Stimulated activated naive CD8-positive, alpha-beta T cell treated with anti-CD3 and anti-CD28 coated beads, Interleukin-15, Interleukin-2, amounts not matched to agents 100 ng/mL and 50 ng/mL, for 24 hours (primary cell): ENCODE data around the gene PEX26.
A peak's percentile ranks its signal among the peaks of the same experiment; 100 is the strongest.
"Not testable (repeated sequence)": the region's sequence is repeated elsewhere in the genome, so short reads cannot be mapped to it uniquely, and the experiment has no call there.

Experiments
- H3K27ac Mint-ChIP-seq: one replicate; pipeline ENCODE4 v1.8.0; 2021; ENCODE audit warnings: mild to moderate bottlenecking, mixed read lengths
- H3K27me3 Mint-ChIP-seq: one replicate; pipeline ENCODE4 v1.8.0; 2021; ENCODE audit warnings: mixed read lengths
- H3K36me3 Mint-ChIP-seq: one replicate; pipeline ENCODE4 v1.8.0; 2021; ENCODE audit warnings: low read depth, mixed read lengths
- H3K4me1 Mint-ChIP-seq: one replicate; pipeline ENCODE4 v1.8.0; 2021; ENCODE audit warnings: low read depth, mixed read lengths
- H3K4me3 Mint-ChIP-seq: one replicate; pipeline ENCODE4 v1.8.0; 2021; ENCODE audit warnings: mild to moderate bottlenecking, mixed read lengths
- H3K9me3 Mint-ChIP-seq: one replicate; pipeline ENCODE4 v1.8.0; 2021; ENCODE audit warnings: mixed read lengths

PEX26 gene

GRCh38 chr22:18073927-18074326 is 3.9 kb upstream of the PEX26 start:
- H3K27ac Mint-ChIP-seq, H3K4me3 Mint-ChIP-seq, H3K36me3 Mint-ChIP-seq, H3K9me3 Mint-ChIP-seq, H3K27me3 Mint-ChIP-seq: not testable (repeated sequence)
- H3K4me1 Mint-ChIP-seq = peaks cover 20% of the 10 kb centered on the region

GRCh38 chr22:18075101-18075719 is 2.6 kb upstream of the PEX26 start:
- Mint-ChIP-seq H3K4me1 (peaks cover 32% of the 10 kb centered on the region), H3K4me3 (no peak overlapping the region), H3K27me3 (no peaks in the 10 kb centered on the region), H3K27ac (no peak overlapping the region), H3K9me3 (no peaks in the 10 kb centered on the region), H3K36me3 (peaks cover 17% of the 10 kb centered on the region)

GRCh38 chr22:18075720-18076497 is 1.9 kb upstream of the PEX26 start:
- peaks cover 37% of the 10 kb centered on the region for H3K4me1 Mint-ChIP-seq
- H3K27me3 Mint-ChIP-seq = no peaks in the 10 kb centered on the region
- peak overlapping the region; percentile 56 for H3K4me3 Mint-ChIP-seq

GRCh38 chr22:18077087-18077638 is 627 bp upstream of the PEX26 start:
- H3K4me3 Mint-ChIP-seq = peak overlapping the region; percentile 99
- peaks cover 50% of the 10 kb centered on the region for H3K4me1 Mint-ChIP-seq
- peaks cover 36% of the 10 kb centered on the region for H3K36me3 Mint-ChIP-seq
- H3K9me3 Mint-ChIP-seq = peaks cover 3% of the 10 kb centered on the region
- no peaks in the 10 kb centered on the region for H3K27me3 Mint-ChIP-seq
- peak overlapping the region; percentile 99 for H3K27ac Mint-ChIP-seq

More at GRCh38 chr22:18075720-18076497, 1.9 kb upstream of the PEX26 start:
- peaks cover 23% of the 10 kb centered on the region for H3K36me3 Mint-ChIP-seq
- H3K9me3 Mint-ChIP-seq = peaks cover 3% of the 10 kb centered on the region
- H3K27ac Mint-ChIP-seq = no peak overlapping the region

GRCh38 chr22:18078329-18079041 is 695 bp downstream of the PEX26 start:
- Mint-ChIP-seq H3K36me3 (peaks cover 47% of the 10 kb centered on the region), H3K4me1 (peaks cover 61% of the 10 kb centered on the region), H3K27me3 (no peaks in the 10 kb centered on the region), H3K4me3 (peak overlapping the region; percentile 99), H3K27ac (peak overlapping the region; percentile 99), H3K9me3 (peaks cover 3% of the 10 kb centered on the region)

DNA sequence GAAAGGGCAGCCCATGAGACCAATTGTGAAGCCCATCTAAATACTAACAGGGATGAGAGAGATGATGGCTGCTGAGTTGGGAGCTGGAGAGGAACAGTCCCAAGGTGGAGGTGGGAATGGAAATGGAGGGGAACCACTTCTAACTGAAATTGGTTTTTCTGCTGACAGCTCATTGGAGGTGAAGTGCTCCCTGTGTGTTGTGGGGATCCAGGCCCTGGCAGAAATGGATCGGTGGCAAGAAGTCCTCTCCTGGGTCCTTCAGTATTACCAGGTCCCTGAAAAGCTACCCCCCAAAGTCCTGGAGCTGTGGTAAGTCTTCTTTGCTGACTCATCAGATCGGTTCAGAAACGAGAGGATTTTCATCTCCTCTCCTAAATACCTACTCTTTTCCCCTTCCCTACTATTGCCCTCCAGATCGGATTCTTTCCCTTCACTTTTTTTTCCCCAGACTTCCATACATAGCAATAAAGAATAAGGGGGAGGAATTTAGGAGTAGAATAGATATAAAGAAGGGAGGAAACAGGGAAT is 2.0 kb downstream of the PEX26 start:
- Mint-ChIP-seq H3K4me1 (peaks cover 61% of the 10 kb centered on the region), H3K36me3 (peaks cover 47% of the 10 kb centered on the region), H3K27me3 (no peaks in the 10 kb centered on the region), H3K9me3 (peaks cover 3% of the 10 kb centered on the region), H3K27ac (peak overlapping the region; percentile 75), H3K4me3 (peak overlapping the region; percentile 99)

DNA sequence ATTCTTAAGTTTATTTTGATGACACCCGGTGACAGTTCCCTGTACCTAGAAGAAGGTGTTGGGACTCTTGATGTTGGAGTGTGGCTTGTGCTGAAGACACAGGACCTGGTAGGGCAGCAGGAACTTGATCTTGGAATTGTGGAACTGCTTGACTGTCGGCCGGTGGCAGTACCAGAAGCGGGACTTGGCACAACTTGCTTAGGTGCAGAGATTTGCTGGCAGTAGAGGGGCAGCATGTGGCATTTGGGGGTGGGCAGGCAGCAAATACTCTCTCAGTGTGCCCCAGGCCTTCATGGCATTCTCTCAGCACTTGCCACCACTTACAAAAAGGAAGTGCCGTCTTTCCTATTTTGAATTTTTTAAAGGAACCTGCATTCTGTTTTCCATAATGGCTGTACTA is 3.6 kb downstream of the PEX26 start:
- no peak overlapping the region for H3K27ac Mint-ChIP-seq
- H3K4me1 Mint-ChIP-seq = peaks cover 54% of the 10 kb centered on the region

DNA sequence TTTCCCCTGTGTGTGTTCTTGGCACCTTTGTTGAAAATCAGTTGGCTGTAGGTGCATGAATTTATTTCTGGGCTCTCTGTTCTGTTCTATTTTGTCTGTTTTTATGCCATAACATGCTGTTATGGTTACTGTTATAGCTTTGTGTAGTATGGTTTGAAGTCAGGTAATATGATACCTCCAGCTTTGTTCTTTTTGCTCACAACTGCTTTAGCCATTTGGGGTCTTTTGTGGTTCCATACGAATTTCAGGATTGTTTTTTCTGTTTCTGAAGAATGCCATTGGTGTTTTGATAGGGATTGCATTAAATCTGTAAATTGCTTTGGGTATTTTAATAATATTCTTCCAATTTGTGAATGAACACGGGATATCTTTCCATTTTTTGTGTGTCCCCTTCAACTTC is 4.7 kb downstream of the PEX26 start:
- peaks cover 67% of the 10 kb centered on the region for H3K36me3 Mint-ChIP-seq
- peaks cover 46% of the 10 kb centered on the region for H3K4me1 Mint-ChIP-seq
- peak overlapping the region; percentile 34 for H3K27ac Mint-ChIP-seq
- H3K4me3 Mint-ChIP-seq = no peak overlapping the region
- peaks cover 3% of the 10 kb centered on the region for H3K9me3 Mint-ChIP-seq
- no peaks in the 10 kb centered on the region for H3K27me3 Mint-ChIP-seq

More for the DNA sequence above, 3.6 kb downstream of the PEX26 start:
- no peaks in the 10 kb centered on the region for H3K27me3 Mint-ChIP-seq
- H3K4me3 Mint-ChIP-seq = peak overlapping the region; percentile 6
- H3K36me3 Mint-ChIP-seq = peaks cover 61% of the 10 kb centered on the region
- peaks cover 3% of the 10 kb centered on the region for H3K9me3 Mint-ChIP-seq

DNA sequence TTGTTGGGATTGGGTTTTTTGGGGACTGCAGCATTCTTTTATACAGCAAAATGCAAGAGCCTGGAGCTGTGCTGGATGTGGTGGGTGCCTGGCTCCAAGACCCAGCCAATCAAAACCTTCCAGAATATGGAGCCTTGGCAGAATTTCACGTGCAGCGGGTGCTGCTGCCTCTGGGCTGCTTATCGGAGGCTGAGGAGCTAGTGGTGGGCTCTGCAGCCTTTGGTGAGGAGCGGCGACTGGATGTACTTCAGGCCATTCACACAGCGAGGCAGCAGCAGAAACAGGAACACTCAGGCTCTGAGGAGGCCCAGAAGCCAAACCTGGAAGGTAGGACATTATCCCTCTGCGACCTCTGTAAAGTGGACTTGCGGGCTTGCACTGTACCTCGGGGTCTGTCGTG is 5.6 kb downstream of the PEX26 start:
- peaks cover 3% of the 10 kb centered on the region for H3K9me3 Mint-ChIP-seq
- no peak overlapping the region for H3K27ac Mint-ChIP-seq
- no peak overlapping the region for H3K4me3 Mint-ChIP-seq
- H3K4me1 Mint-ChIP-seq = peaks cover 53% of the 10 kb centered on the region
- no peaks in the 10 kb centered on the region for H3K27me3 Mint-ChIP-seq
- peaks cover 75% of the 10 kb centered on the region for H3K36me3 Mint-ChIP-seq

- H3K27ac Mint-ChIP-seq = no peak overlapping the region
Observed at GRCh38 chr22:18085188-18085587, 7.4 kb downstream of the PEX26 start.

GRCh38 chr22:18087350-18087855 is 9.6 kb downstream of the PEX26 start:
- Mint-ChIP-seq H3K27ac (no peak overlapping the region), H3K36me3 (peaks cover 69% of the 10 kb centered on the region), H3K4me3 (no peak overlapping the region), H3K27me3 (no peaks in the 10 kb centered on the region), H3K9me3 (no peaks in the 10 kb centered on the region), H3K4me1 (peaks cover 40% of the 10 kb centered on the region)

More at GRCh38 chr22:18085188-18085587, 7.4 kb downstream of the PEX26 start:
- no peaks in the 10 kb centered on the region for H3K27me3 Mint-ChIP-seq
- H3K9me3 Mint-ChIP-seq = peaks cover 3% of the 10 kb centered on the region
- H3K4me3 Mint-ChIP-seq = no peak overlapping the region
- peaks cover 44% of the 10 kb centered on the region for H3K4me1 Mint-ChIP-seq
- H3K36me3 Mint-ChIP-seq = peaks cover 71% of the 10 kb centered on the region

GRCh38 chr22:18088825-18089568 is 11.2 kb downstream of the PEX26 start:
- H3K36me3 Mint-ChIP-seq = peaks cover 66% of the 10 kb centered on the region
- no peaks in the 10 kb centered on the region for H3K9me3 Mint-ChIP-seq
- no peaks in the 10 kb centered on the region for H3K27me3 Mint-ChIP-seq
- peak overlapping the region; percentile 5 for H3K4me3 Mint-ChIP-seq
- no peak overlapping the region for H3K27ac Mint-ChIP-seq
- H3K4me1 Mint-ChIP-seq = peaks cover 32% of the 10 kb centered on the region

DNA sequence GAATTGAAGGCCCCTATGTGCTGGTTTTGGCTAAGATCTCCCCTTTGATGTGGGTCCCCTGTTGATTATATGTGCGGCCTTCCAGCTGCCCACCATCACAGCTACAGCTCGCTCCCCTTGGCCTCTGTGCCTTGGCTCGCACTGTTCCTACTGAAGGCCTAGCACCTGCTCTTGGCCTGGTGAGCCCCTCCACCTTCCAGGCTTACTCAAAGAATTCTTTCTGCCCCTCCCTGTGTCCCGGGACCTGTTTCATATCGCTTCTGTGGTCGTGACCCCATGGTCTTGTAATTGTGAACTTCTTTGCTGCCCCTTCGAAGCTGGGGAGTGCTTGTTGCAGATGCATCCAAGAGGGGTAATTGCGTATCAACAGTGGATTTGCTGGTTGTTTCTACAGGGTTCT is 12.5 kb downstream of the PEX26 start:
- H3K4me1 Mint-ChIP-seq = peaks cover 41% of the 10 kb centered on the region
- H3K4me3 Mint-ChIP-seq = no peak overlapping the region
- H3K27me3 Mint-ChIP-seq = no peaks in the 10 kb centered on the region
- H3K36me3 Mint-ChIP-seq = peaks cover 72% of the 10 kb centered on the region
- H3K9me3 Mint-ChIP-seq = no peaks in the 10 kb centered on the region
- H3K27ac Mint-ChIP-seq = no peak overlapping the region

DNA sequence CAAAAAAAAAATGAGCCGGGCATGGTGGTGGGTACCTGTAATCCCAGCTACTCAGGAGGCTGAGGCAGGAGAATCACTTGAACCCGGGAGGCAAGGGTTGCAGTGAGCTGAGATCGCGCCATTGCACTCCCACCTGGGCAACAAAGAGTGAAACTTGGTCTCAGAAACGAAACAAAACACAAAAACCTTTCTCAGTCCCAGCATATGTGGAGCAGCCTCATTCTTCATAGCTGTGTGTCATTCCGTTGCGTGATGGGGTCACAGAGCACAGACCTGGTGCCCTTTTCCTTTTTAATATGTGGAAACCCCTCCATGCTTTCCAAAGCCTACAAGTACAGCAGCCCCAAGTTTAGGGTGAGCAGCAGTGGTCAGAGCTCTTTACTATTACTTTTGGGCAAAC is 13.7 kb downstream of the PEX26 start:
- peaks cover 71% of the 10 kb centered on the region for H3K36me3 Mint-ChIP-seq
- no peaks in the 10 kb centered on the region for H3K9me3 Mint-ChIP-seq
- H3K27ac Mint-ChIP-seq = peak overlapping the region; percentile 34
- H3K4me1 Mint-ChIP-seq = peaks cover 52% of the 10 kb centered on the region
- no peaks in the 10 kb centered on the region for H3K27me3 Mint-ChIP-seq
- peak overlapping the region; percentile 48 for H3K4me3 Mint-ChIP-seq
